ENCODE results near the gene GTF2E1.
"Not testable (repeated sequence)": the region's sequence is repeated elsewhere in the genome, so short reads cannot be mapped to it uniquely, and the experiment has no call there.

The GTF2E1 gene

DNA sequence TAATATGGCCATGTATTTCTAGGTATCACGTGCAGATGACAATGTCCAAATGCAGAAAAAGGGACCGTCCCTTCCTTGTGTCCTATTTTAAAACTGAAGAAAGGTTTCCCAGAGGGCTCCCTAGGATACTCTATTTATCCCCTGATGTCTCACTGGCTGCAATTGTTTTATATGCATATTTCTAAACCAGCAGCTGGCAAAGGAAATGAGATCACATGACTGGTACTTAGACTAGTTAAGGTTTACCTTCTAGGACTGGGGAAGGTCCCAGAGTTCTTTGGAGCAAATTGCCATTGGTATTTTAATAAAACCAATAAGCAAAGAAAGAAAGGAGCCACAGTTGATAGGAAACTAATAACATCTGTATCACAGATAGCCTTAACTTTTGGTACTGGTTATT is 29.5 kb downstream of the GTF2E1 start:
- Histone ChIP-seq H3K4me3 (ENCODE audit: low read depth, low read length) (no peak overlapping the region), H3K36me3 (ENCODE audit: control insufficient read depth, insufficient read depth, low read length) (peaks cover 46% of the 10 kb centered on the region), H3K27me3 (ENCODE audit: control insufficient read depth, insufficient read depth, low read length) (no peaks in the 10 kb centered on the region), H3K9ac (ENCODE audit: low read length) (no peak overlapping the region), H3K27ac (ENCODE audit: low read depth, low read length) (no peak overlapping the region), H3K4me1 (ENCODE audit: control insufficient read depth, insufficient read depth, low read length) (peaks cover 8% of the 10 kb centered on the region), H3K9me3 (ENCODE audit: control insufficient read depth, insufficient read depth, low read depth, low read length) (no peaks in the 10 kb centered on the region)

DNA sequence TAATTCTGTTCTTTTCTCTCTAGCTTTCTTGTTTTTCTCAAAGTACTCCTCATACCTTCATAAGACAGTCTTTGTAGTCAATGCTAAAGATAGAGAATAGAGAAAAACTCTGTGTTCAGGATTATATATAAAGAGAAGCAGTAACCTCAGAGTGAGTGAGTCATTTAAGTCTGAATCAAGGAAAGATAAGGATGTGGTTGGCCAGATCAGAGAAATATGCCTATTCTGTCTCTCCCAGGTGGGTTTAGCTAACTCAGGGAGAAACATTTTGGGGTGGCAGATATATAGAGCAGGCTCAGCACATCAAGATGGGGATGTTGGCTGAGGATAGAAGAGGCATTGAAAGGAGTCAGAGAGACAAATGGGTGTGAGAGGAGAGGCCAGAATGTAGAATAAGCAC is 31.4 kb downstream of the GTF2E1 start:
- H3K27me3 ChIP-seq (ENCODE audit: control insufficient read depth, insufficient read depth, low read length), result no peaks in the 10 kb centered on the region
- no peak overlapping the region for H3K9ac ChIP-seq (ENCODE audit: low read length)
- no peaks in the 10 kb centered on the region for H3K9me3 ChIP-seq (ENCODE audit: control insufficient read depth, insufficient read depth, low read depth, low read length)
- no peak overlapping the region for H3K27ac ChIP-seq (ENCODE audit: low read depth, low read length)
- H3K4me1 ChIP-seq (ENCODE audit: control insufficient read depth, insufficient read depth, low read length), result peaks cover 8% of the 10 kb centered on the region
- no peak overlapping the region for H3K4me3 ChIP-seq (ENCODE audit: low read depth, low read length)
- peaks cover 50% of the 10 kb centered on the region for H3K36me3 ChIP-seq (ENCODE audit: control insufficient read depth, insufficient read depth, low read length)

DNA sequence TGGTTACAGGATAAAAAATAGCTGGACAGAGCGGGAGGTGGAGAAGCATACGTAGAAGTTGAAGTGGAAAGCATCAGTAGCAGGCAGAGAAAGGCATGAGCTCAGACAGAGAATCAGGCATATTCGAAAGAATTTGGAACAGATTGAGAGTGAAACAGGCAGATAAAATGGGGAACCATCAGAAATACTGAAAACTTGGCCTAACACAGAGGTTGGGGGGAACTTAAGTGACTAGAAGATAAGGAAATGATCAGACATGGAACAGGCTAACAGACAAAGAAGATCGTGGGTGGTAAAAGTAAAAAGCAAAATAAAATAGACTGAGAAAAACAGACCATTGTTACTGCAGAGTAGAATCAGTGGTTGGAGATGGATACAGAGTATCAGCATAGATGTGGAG is 32.9 kb downstream of the GTF2E1 start:
- peaks cover 8% of the 10 kb centered on the region for H3K4me1 ChIP-seq (ENCODE audit: control insufficient read depth, insufficient read depth, low read length)
- H3K27ac ChIP-seq (ENCODE audit: low read depth, low read length), result no peak overlapping the region
- H3K36me3 ChIP-seq (ENCODE audit: control insufficient read depth, insufficient read depth, low read length), result peaks cover 60% of the 10 kb centered on the region
- no peaks in the 10 kb centered on the region for H3K9me3 ChIP-seq (ENCODE audit: control insufficient read depth, insufficient read depth, low read depth, low read length)
- no peaks in the 10 kb centered on the region for H3K27me3 ChIP-seq (ENCODE audit: control insufficient read depth, insufficient read depth, low read length)
- no peak overlapping the region for H3K9ac ChIP-seq (ENCODE audit: low read length)
- H3K4me3 ChIP-seq (ENCODE audit: low read depth, low read length), result no peak overlapping the region

DNA sequence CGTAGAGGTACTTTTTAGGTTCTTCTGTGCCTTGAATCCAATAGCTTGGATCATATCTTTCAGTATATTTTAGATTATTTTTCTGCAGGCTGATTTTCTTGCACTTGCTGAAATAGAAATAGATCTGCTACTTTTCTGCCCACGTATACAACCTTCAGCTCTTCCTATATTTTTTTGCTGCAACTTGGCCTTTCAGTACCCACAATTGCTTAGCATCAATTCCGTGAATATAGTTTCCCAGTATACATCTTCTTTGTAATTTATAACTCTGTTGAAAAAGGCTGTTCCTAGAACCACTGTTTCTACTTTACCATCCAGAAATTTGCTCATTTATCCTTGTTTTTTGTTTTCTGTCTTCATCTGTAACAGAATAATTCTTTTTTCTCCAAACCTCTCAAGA is 36.2 kb downstream of the GTF2E1 start:
- Histone ChIP-seq H3K27me3 (ENCODE audit: control insufficient read depth, insufficient read depth, low read length) (no peaks in the 10 kb centered on the region), H3K36me3 (ENCODE audit: control insufficient read depth, insufficient read depth, low read length) (peaks cover 56% of the 10 kb centered on the region), H3K9me3 (ENCODE audit: control insufficient read depth, insufficient read depth, low read depth, low read length) (no peaks in the 10 kb centered on the region), H3K4me3 (ENCODE audit: low read depth, low read length) (no peak overlapping the region), H3K9ac (ENCODE audit: low read length) (no peak overlapping the region), H3K27ac (ENCODE audit: low read depth, low read length) (no peak overlapping the region), H3K4me1 (ENCODE audit: control insufficient read depth, insufficient read depth, low read length) (no peaks in the 10 kb centered on the region)

DNA sequence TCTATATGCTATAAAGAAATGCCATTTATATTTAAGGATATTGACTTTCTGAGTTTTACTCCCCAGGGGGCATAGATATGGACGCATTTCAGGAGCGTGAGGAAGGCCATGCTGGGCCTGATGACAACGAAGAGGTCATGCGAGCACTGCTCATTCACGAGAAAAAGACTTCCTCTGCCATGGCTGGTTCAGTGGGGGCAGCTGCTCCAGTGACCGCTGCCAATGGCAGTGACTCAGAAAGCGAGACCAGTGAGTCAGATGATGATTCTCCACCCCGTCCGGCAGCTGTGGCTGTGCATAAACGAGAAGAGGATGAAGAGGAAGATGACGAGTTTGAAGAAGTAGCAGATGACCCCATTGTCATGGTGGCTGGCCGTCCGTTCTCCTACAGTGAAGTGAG is 38.4 kb downstream of the GTF2E1 start:
- peaks cover 40% of the 10 kb centered on the region for H3K36me3 ChIP-seq (ENCODE audit: control insufficient read depth, insufficient read depth, low read length)
- H3K4me3 ChIP-seq (ENCODE audit: low read depth, low read length), result no peak overlapping the region
- no peaks in the 10 kb centered on the region for H3K9me3 ChIP-seq (ENCODE audit: control insufficient read depth, insufficient read depth, low read depth, low read length)
- H3K27me3 ChIP-seq (ENCODE audit: control insufficient read depth, insufficient read depth, low read length), result no peaks in the 10 kb centered on the region
- H3K4me1 ChIP-seq (ENCODE audit: control insufficient read depth, insufficient read depth, low read length), result no peaks in the 10 kb centered on the region
- no peak overlapping the region for H3K27ac ChIP-seq (ENCODE audit: low read depth, low read length)
- no peak overlapping the region for H3K9ac ChIP-seq (ENCODE audit: low read length)

DNA sequence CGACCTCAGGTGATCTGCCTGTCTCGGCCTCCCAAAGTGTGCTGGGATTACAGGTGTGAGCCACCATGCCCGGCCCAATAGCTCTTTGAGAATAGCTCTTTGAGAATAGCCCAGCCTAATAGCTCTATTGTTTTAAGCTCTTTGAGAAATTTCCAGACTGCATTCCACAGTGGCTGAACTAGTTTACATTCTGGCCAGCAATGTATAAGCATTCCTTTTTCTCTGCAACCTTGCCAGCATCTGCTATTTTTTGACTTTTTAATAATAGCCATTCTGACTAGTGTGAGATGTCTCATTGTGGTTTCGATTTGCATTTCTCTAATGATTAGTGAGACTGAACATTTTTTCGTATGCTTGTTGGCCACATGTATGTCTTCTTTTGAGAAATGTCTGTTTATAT is 43.3 kb downstream of the GTF2E1 start:
- H3K4me3 ChIP-seq (ENCODE audit: low read depth, low read length); H3K9me3 ChIP-seq (ENCODE audit: control insufficient read depth, insufficient read depth, low read depth, low read length); H3K27me3 ChIP-seq (ENCODE audit: control insufficient read depth, insufficient read depth, low read length); H3K27ac ChIP-seq (ENCODE audit: low read depth, low read length); H3K9ac ChIP-seq (ENCODE audit: low read length); H3K4me1 ChIP-seq (ENCODE audit: control insufficient read depth, insufficient read depth, low read length): not testable (repeated sequence)
- H3K36me3 ChIP-seq (ENCODE audit: control insufficient read depth, insufficient read depth, low read length), result peaks cover 15% of the 10 kb centered on the region

DNA sequence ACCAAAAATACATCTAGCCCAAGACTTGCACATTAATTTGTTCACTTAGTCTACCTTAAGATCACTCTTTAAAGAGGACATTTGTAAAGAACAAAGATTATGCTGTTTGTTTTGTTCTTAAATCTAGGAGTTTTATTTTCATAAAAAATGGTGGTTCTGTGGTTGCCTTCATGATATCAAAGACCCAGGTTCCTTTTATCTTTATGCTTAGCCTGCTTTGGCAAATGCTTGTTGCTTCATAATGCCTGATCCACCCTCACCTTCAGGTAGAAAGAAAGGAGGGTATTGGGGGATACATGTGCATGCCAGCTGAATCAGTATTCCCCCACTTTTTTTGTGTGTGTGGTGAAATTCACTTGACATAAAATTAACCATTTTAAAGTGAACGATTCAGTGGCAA is 48.5 kb downstream of the GTF2E1 start:
- no peak overlapping the region for H3K4me3 ChIP-seq (ENCODE audit: low read depth, low read length)
- no peak overlapping the region for H3K27ac ChIP-seq (ENCODE audit: low read depth, low read length)
- H3K9me3 ChIP-seq (ENCODE audit: control insufficient read depth, insufficient read depth, low read depth, low read length), result no peaks in the 10 kb centered on the region

DNA sequence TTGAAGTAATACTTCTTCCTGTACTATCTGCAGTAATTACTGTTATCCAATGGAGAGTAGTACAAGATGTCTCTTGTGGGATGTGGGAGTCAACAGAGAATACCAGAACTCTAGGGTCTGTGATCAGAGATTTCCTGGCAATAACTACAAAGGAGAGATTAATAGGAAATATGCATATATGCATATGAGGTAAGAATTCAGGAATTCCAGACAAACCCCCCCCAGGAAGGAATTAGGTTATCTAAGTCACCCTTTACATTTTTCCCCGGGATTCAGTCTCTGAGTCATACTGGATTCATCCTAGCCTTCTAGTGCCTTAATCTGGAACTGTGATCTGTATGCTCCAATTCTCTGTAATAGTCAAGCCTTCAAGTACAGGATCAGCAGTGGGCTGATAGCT is 49.4 kb downstream of the GTF2E1 start:
- H3K4me3 ChIP-seq (ENCODE audit: low read depth, low read length), result no peak overlapping the region
- no peaks in the 10 kb centered on the region for H3K9me3 ChIP-seq (ENCODE audit: control insufficient read depth, insufficient read depth, low read depth, low read length)
- H3K4me1 ChIP-seq (ENCODE audit: control insufficient read depth, insufficient read depth, low read length), result peaks cover 23% of the 10 kb centered on the region
- no peaks in the 10 kb centered on the region for H3K36me3 ChIP-seq (ENCODE audit: control insufficient read depth, insufficient read depth, low read length)
- H3K9ac ChIP-seq (ENCODE audit: low read length), result no peak overlapping the region
- no peaks in the 10 kb centered on the region for H3K27me3 ChIP-seq (ENCODE audit: control insufficient read depth, insufficient read depth, low read length)
- no peak overlapping the region for H3K27ac ChIP-seq (ENCODE audit: low read depth, low read length)

More for the DNA sequence above, 48.5 kb downstream of the GTF2E1 start:
- peaks cover 20% of the 10 kb centered on the region for H3K4me1 ChIP-seq (ENCODE audit: control insufficient read depth, insufficient read depth, low read length)
- no peak overlapping the region for H3K9ac ChIP-seq (ENCODE audit: low read length)
- no peaks in the 10 kb centered on the region for H3K36me3 ChIP-seq (ENCODE audit: control insufficient read depth, insufficient read depth, low read length)
- H3K27me3 ChIP-seq (ENCODE audit: control insufficient read depth, insufficient read depth, low read length), result no peaks in the 10 kb centered on the region

DNA sequence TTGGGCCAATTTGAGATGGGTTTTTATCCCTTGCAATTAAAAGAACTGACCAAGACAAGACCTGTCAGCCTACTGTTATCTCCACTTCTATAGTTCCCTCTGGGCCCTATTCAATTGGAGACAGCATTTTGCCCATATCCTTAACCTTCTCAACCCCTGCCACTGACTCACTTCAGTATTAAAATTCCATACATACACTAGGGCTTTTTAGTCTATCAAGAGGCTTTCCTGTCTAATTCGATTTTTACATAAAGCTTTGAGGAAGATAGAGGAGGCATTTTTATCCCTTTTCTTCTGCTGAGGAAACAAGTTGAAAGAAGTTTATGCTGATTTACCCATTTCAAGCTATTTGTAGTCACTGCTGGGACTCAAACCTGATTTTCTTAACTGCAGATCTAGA is 51.1 kb downstream of the GTF2E1 start:
- no peak overlapping the region for H3K9ac ChIP-seq (ENCODE audit: low read length)
- H3K4me1 ChIP-seq (ENCODE audit: control insufficient read depth, insufficient read depth, low read length), result peaks cover 29% of the 10 kb centered on the region
- no peak overlapping the region for H3K27ac ChIP-seq (ENCODE audit: low read depth, low read length)
- no peaks in the 10 kb centered on the region for H3K9me3 ChIP-seq (ENCODE audit: control insufficient read depth, insufficient read depth, low read depth, low read length)
- no peak overlapping the region for H3K4me3 ChIP-seq (ENCODE audit: low read depth, low read length)
- H3K36me3 ChIP-seq (ENCODE audit: control insufficient read depth, insufficient read depth, low read length), result no peaks in the 10 kb centered on the region
- H3K27me3 ChIP-seq (ENCODE audit: control insufficient read depth, insufficient read depth, low read length), result no peaks in the 10 kb centered on the region

DNA sequence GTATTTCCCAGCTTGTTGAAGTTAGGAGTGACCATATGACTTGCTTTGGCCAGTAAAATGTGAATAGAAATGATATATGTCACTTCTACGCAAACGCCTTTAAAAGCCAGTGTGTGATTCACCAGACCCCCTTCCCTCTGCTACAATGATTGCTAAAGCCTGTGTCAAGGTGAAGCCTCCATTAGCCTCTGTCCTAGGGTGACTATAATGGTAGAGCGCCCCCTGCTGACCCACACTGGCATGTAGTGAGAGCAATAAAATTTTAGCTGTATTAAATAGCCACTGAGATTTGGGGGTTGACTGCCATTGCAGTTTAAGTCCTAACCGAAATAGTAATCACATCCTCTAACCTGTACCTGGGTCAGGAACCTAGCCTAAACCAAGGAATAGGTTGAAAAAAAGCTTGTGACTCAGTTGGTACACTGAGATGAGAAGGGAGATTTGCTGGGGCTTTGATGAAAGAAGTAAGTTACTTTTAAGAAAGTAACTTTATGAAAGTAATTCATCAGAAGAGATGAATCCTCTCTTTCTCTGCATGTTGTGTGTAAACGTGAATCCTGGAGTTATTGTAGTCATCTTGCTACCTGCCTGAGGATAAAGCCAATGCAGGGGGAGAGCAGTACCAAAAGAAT is 52.6 kb downstream of the GTF2E1 start:
- H3K9me3 ChIP-seq (ENCODE audit: control insufficient read depth, insufficient read depth, low read depth, low read length), result no peaks in the 10 kb centered on the region
- no peaks in the 10 kb centered on the region for H3K36me3 ChIP-seq (ENCODE audit: control insufficient read depth, insufficient read depth, low read length)
- peaks cover 29% of the 10 kb centered on the region for H3K4me1 ChIP-seq (ENCODE audit: control insufficient read depth, insufficient read depth, low read length)
- H3K27ac ChIP-seq (ENCODE audit: low read depth, low read length), result no peak overlapping the region
- H3K4me3 ChIP-seq (ENCODE audit: low read depth, low read length), result no peak overlapping the region
- no peak overlapping the region for H3K9ac ChIP-seq (ENCODE audit: low read length)
- no peaks in the 10 kb centered on the region for H3K27me3 ChIP-seq (ENCODE audit: control insufficient read depth, insufficient read depth, low read length)

DNA sequence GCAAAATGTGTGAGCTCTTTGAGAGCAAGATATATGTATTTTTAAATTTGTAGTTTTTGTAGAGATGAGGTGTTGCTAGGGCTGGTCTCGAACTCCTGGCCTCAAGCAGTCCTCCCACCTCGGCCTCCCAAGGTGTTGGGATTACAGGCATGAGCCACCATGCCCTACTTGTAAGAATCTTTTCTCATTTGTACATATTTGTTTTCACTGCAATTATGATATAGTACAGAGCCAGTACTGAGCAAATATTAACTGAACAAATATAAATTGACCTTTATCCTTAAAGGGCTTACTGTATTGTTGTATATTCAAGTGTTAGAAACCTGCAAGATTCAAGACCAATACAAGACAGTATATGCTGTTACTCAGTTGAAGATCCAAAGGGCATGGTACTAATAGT is 53.4 kb downstream of the GTF2E1 start:
- no peaks in the 10 kb centered on the region for H3K27me3 ChIP-seq (ENCODE audit: control insufficient read depth, insufficient read depth, low read length)
- no peaks in the 10 kb centered on the region for H3K36me3 ChIP-seq (ENCODE audit: control insufficient read depth, insufficient read depth, low read length)
- no peaks in the 10 kb centered on the region for H3K9me3 ChIP-seq (ENCODE audit: control insufficient read depth, insufficient read depth, low read depth, low read length)
- no peak overlapping the region for H3K27ac ChIP-seq (ENCODE audit: low read depth, low read length)
- H3K4me3 ChIP-seq (ENCODE audit: low read depth, low read length), result no peak overlapping the region
- H3K4me1 ChIP-seq (ENCODE audit: control insufficient read depth, insufficient read depth, low read length), result peaks cover 29% of the 10 kb centered on the region
- H3K9ac ChIP-seq (ENCODE audit: low read length), result no peak overlapping the region

DNA sequence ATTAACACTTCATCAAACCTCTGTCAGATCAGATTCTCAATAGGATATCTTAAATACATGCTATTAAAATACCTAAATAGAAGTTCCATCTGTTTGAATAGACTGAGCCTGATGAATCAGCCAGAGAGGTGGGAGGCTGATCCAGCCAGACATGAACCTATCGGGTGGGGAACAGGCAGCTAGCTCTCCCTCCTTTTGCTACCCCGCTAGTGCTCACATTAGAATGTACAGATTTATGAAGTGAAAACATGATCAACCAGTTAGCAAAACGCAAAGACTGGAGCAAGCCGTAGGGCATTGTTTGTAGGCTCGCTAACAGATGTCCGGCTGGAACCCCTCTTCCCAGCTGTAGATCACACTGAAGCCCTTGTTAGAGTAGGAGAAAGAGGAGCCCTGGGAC is 54.4 kb downstream of the GTF2E1 start:
- Histone ChIP-seq H3K9me3 (ENCODE audit: control insufficient read depth, insufficient read depth, low read depth, low read length) (no peaks in the 10 kb centered on the region), H3K4me1 (ENCODE audit: control insufficient read depth, insufficient read depth, low read length) (peaks cover 26% of the 10 kb centered on the region), H3K4me3 (ENCODE audit: low read depth, low read length) (no peak overlapping the region), H3K36me3 (ENCODE audit: control insufficient read depth, insufficient read depth, low read length) (no peaks in the 10 kb centered on the region), H3K27me3 (ENCODE audit: control insufficient read depth, insufficient read depth, low read length) (no peaks in the 10 kb centered on the region), H3K9ac (ENCODE audit: low read length) (no peak overlapping the region), H3K27ac (ENCODE audit: low read depth, low read length) (no peak overlapping the region)

All from HUES6 (cell line).